ENCODE data around the gene GALNT2. TPM values are rescaled to one million over a fixed set of nuclear protein-coding genes. Genes with fewer than 3 reads are reported as not detected.

Gene GALNT2
- total and polyA plus RNA-seq, 4 donors, result 47.5 to 182 (median 114) TPM

DNA sequence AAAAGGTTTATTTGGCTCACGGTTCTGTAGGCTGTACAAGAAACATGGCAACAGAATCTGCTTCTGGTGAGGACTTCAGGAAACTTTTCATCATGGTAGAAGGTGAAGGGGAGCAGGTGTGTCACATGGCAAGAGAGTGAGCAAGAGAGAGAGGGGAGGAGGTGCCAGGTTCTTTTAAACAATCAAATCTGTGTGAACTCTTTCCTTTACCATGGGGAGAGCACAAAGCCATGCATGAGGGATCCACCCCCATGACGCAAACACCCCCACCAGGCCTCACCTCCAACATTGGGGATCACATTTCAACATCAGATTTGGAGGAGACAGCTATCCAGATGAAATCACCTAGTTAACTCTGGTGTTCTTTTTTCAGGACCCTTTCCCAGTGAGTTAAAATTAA is 103.6 kb downstream of the GALNT2 start:
- no peak for DNase-seq (ENCODE audit: low spot score)
- peaks cover 0 to 3% (median 0%) of the 10 kb centered on the region in 4 donors for H3K36me3 ChIP-seq (ENCODE audit: control insufficient read depth in 4 of 4, insufficient read depth in 3 of 4, low read depth in 1 of 4, low read length in 3 of 4)
- no peaks in the 10 kb centered on the region for H3K9me3 ChIP-seq (ENCODE audit: control insufficient read depth in 4 of 4, low read length in 3 of 4)
- WGBS, result 99% methylated on average over 2 of the region's 2 CpGs
- peak overlapping the region; percentile 80 to 91 for H3K27ac ChIP-seq (ENCODE audit: low read depth in 1 of 2, low read length in 2 of 2)
- no peak overlapping the region for H3K4me3 ChIP-seq (ENCODE audit: low read depth in 1 of 3, low read length in 3 of 3)
- H3K27me3 ChIP-seq (ENCODE audit: control insufficient read depth in 4 of 4, insufficient read depth in 4 of 4, low read length in 3 of 4), result no peaks in the 10 kb centered on the region
- TF ChIP-seq JUND (IDR thresholded peaks at IDR 0.05), result no peak
- no peak for TF ChIP-seq FOXA2 (IDR thresholded peaks at IDR 0.05)
- TF ChIP-seq FOXA1 (IDR thresholded peaks at IDR 0.05), result no peak
- TF ChIP-seq, protein P1, sequence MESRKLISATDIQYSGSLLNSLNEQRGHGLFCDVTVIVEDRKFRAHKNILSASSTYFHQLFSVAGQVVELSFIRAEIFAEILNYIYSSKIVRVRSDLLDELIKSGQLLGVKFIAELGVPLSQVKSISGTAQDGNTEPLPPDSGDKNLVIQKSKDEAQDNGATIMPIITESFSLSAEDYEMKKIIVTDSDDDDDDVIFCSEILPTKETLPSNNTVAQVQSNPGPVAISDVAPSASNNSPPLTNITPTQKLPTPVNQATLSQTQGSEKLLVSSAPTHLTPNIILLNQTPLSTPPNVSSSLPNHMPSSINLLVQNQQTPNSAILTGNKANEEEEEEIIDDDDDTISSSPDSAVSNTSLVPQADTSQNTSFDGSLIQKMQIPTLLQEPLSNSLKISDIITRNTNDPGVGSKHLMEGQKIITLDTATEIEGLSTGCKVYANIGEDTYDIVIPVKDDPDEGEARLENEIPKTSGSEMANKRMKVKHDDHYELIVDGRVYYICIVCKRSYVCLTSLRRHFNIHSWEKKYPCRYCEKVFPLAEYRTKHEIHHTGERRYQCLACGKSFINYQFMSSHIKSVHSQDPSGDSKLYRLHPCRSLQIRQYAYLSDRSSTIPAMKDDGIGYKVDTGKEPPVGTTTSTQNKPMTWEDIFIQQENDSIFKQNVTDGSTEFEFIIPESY (IDR thresholded peaks at IDR 0.05), result no peak
- no peak for TF ChIP-seq NR2F2 (IDR thresholded peaks at IDR 0.05)
- TF ChIP-seq, protein P2, sequence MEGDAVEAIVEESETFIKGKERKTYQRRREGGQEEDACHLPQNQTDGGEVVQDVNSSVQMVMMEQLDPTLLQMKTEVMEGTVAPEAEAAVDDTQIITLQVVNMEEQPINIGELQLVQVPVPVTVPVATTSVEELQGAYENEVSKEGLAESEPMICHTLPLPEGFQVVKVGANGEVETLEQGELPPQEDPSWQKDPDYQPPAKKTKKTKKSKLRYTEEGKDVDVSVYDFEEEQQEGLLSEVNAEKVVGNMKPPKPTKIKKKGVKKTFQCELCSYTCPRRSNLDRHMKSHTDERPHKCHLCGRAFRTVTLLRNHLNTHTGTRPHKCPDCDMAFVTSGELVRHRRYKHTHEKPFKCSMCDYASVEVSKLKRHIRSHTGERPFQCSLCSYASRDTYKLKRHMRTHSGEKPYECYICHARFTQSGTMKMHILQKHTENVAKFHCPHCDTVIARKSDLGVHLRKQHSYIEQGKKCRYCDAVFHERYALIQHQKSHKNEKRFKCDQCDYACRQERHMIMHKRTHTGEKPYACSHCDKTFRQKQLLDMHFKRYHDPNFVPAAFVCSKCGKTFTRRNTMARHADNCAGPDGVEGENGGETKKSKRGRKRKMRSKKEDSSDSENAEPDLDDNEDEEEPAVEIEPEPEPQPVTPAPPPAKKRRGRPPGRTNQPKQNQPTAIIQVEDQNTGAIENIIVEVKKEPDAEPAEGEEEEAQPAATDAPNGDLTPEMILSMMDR (IDR thresholded peaks at IDR 0.05; ENCODE audit: low read depth, low read length, missing input control), result no peak
- TF ChIP-seq, protein P3, sequence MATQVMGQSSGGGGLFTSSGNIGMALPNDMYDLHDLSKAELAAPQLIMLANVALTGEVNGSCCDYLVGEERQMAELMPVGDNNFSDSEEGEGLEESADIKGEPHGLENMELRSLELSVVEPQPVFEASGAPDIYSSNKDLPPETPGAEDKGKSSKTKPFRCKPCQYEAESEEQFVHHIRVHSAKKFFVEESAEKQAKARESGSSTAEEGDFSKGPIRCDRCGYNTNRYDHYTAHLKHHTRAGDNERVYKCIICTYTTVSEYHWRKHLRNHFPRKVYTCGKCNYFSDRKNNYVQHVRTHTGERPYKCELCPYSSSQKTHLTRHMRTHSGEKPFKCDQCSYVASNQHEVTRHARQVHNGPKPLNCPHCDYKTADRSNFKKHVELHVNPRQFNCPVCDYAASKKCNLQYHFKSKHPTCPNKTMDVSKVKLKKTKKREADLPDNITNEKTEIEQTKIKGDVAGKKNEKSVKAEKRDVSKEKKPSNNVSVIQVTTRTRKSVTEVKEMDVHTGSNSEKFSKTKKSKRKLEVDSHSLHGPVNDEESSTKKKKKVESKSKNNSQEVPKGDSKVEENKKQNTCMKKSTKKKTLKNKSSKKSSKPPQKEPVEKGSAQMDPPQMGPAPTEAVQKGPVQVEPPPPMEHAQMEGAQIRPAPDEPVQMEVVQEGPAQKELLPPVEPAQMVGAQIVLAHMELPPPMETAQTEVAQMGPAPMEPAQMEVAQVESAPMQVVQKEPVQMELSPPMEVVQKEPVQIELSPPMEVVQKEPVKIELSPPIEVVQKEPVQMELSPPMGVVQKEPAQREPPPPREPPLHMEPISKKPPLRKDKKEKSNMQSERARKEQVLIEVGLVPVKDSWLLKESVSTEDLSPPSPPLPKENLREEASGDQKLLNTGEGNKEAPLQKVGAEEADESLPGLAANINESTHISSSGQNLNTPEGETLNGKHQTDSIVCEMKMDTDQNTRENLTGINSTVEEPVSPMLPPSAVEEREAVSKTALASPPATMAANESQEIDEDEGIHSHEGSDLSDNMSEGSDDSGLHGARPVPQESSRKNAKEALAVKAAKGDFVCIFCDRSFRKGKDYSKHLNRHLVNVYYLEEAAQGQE (IDR thresholded peaks at IDR 0.05), result no peak
- TF ChIP-seq, protein P4, sequence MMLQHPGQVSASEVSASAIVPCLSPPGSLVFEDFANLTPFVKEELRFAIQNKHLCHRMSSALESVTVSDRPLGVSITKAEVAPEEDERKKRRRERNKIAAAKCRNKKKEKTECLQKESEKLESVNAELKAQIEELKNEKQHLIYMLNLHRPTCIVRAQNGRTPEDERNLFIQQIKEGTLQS (IDR thresholded peaks at IDR 0.05), result no peak
- no peak for TF ChIP-seq SP1 (IDR thresholded peaks at IDR 0.05)
- no peak for TF ChIP-seq HNF4G (IDR thresholded peaks at IDR 0.05)
- H3K4me1 ChIP-seq (ENCODE audit: control insufficient read depth in 4 of 4, insufficient read depth in 4 of 4, low read length in 3 of 4), result peaks cover under 1 to 12% (median 9%) of the 10 kb centered on the region in 4 donors
- H3K9ac ChIP-seq (ENCODE audit: low read depth in 1 of 2, low read length in 2 of 2), result no peak overlapping the region

DNA sequence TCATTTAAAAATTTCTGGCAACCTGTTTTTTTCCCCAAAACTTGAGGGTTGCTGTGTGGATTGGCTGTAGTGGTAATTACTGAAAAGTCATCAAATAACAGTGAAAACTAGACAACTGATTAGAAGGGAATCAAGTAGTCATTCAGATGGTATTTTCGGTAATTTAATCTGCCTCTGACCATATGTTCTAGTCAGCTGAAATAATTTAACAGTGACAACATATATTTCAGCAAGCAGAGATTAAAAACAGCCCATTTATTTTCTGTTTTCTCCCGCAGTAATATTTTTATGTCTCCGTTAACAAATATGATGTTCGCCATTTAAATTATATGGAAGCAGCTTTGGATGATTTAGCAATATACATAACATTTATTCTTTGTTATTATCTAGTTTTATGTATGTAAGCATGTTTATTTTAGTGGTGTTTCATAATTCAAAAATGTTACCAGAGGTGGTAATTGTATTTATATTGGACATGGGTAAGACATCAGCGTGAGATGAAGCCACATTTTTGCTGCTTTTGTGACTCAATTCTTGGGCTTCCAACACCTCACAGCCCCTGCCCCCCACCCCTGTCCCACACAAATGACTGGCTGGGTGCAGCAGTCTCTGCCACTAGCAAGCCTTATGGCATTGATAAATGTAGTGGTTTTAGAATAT is 104.4 kb downstream of the GALNT2 start:
- TF ChIP-seq, protein P5, sequence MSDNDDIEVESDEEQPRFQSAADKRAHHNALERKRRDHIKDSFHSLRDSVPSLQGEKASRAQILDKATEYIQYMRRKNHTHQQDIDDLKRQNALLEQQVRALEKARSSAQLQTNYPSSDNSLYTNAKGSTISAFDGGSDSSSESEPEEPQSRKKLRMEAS (IDR thresholded peaks at IDR 0.05), result no peak
- TF ChIP-seq FOXA2 (IDR thresholded peaks at IDR 0.05) (no peak), RXRA (IDR thresholded peaks at IDR 0.05) (no peak), EGR1 (IDR thresholded peaks at IDR 0.05; ENCODE audit: low read depth in 2 of 2) (no peak), SP1 (IDR thresholded peaks at IDR 0.05) (no peak), JUND (IDR thresholded peaks at IDR 0.05) (no peak), HNF4A (conservative IDR thresholded peaks at IDR 0.05) (no peak), HNF4G (IDR thresholded peaks at IDR 0.05) (no peak), TAF1 (conservative IDR thresholded peaks at IDR 0.05) (no peak), NR2F2 (IDR thresholded peaks at IDR 0.05) (no peak)
- TF ChIP-seq, protein P4 (IDR thresholded peaks at IDR 0.05), result no peak
- TF ChIP-seq, protein P1 (IDR thresholded peaks at IDR 0.05), result no peak
- TF ChIP-seq, protein P3 (IDR thresholded peaks at IDR 0.05), result no peak
- Histone ChIP-seq H3K4me3 (ENCODE audit: low read depth in 1 of 3, low read length in 3 of 3) (no peak overlapping the region), H3K9me3 (ENCODE audit: control insufficient read depth in 4 of 4, low read length in 3 of 4) (no peaks in the 10 kb centered on the region), H3K9ac (ENCODE audit: low read depth in 1 of 2, low read length in 2 of 2) (no peak overlapping the region), H3K4me1 (ENCODE audit: control insufficient read depth in 4 of 4, insufficient read depth in 4 of 4, low read length in 3 of 4) (peaks cover 2 to 10% (median 7%) of the 10 kb centered on the region in 4 donors), H3K36me3 (ENCODE audit: control insufficient read depth in 4 of 4, insufficient read depth in 3 of 4, low read depth in 1 of 4, low read length in 3 of 4) (peaks cover 0 to 3% (median 0%) of the 10 kb centered on the region in 4 donors), H3K27ac (ENCODE audit: low read depth in 1 of 2, low read length in 2 of 2) (no peak overlapping the region), H3K27me3 (ENCODE audit: control insufficient read depth in 4 of 4, insufficient read depth in 4 of 4, low read length in 3 of 4) (no peaks in the 10 kb centered on the region)
- WGBS, result 87% methylated on average over 5 of the region's 5 CpGs
- no peak for DNase-seq (ENCODE audit: low spot score)
